BE2C (cell line): ENCODE measurements around the gene ECSIT.
"Not testable (repeated sequence)": the region's sequence is repeated elsewhere in the genome, so short reads cannot be mapped to it uniquely, and the experiment has no call there.

Experiments
- DNase-seq: peaks from one replicate; pipeline ENCODE4 v3.0.0-alpha.2; 2020
- H3K27me3 ChIP-seq: fragments of 250-450 bp; sonication (Bioruptor Pico); 2 replicates; pipeline ENCODE4 v1.5.1; 2020; ENCODE audit warnings: mild to moderate bottlenecking
- H3K36me3 ChIP-seq: fragments of 250-450 bp; sonication (Bioruptor Pico); 2 replicates; pipeline ENCODE4 v1.5.1; 2020; ENCODE audit warnings: mild to moderate bottlenecking
- H3K4me1 ChIP-seq: fragments of 250-450 bp; sonication (Bioruptor Pico); 2 replicates; pipeline ENCODE4 v1.5.1; 2020
- H3K4me3 ChIP-seq: 2 replicates; pipeline ENCODE4 v1.5.1; 2011; ENCODE audit warnings: low read depth, low read length
- H3K9me3 ChIP-seq: fragments of 250-450 bp; sonication (Bioruptor Pico); 2 replicates; pipeline ENCODE4 v1.5.1; 2020
- CTCF ChIP-seq: IDR thresholded peaks from 2 replicates; pipeline ENCODE4 v1.5.1; 2012; ENCODE audit warnings: mild to moderate bottlenecking, low read depth, low read length

ECSIT gene

GRCh38 chr19:11480715-11481533, 48.0 kb downstream of the ECSIT start, which contains the start of gene ELAVL3:
TSS of gene ELAVL3 (minus strand) at chr19:11481046. CDS start at chr19:11480608, 438 bp downstream.
- peaks cover 9% of the 10 kb centered on the region for H3K27me3 ChIP-seq
- H3K36me3 ChIP-seq = peaks cover 9% of the 10 kb centered on the region; the same call in 1 of the 2 replicates
- no peaks in the 10 kb centered on the region for H3K9me3 ChIP-seq
- TF ChIP-seq CTCF = no peak
- DNase-seq = peak; percentile 83
- H3K4me1 ChIP-seq = peaks cover 3% of the 10 kb centered on the region
- peak within 1 kb of the TSS; percentile 75 for H3K4me3 ChIP-seq

- Histone ChIP-seq H3K36me3 (peaks cover 13% of the 10 kb centered on the region; the same call in 1 of the 2 replicates), H3K4me1 (peaks cover 3% of the 10 kb centered on the region), H3K4me3 (peak overlapping the region; percentile 75), H3K27me3 (peaks cover 9% of the 10 kb centered on the region), H3K9me3 (no peaks in the 10 kb centered on the region)
- peak; percentile 67 for DNase-seq
- TF ChIP-seq CTCF = no peak
These were observed 48.8 kb downstream of the ECSIT start for GRCh38 chr19:11479898-11480714.

GRCh38 chr19:11479090-11479897, 49.6 kb downstream of the ECSIT start:
- DNase-seq = peak; percentile 95
- peaks cover 13% of the 10 kb centered on the region; the same call in 1 of the 2 replicates for H3K36me3 ChIP-seq
- peaks cover 3% of the 10 kb centered on the region for H3K4me1 ChIP-seq
- peaks cover 9% of the 10 kb centered on the region for H3K27me3 ChIP-seq
- H3K4me3 ChIP-seq = peak overlapping the region; percentile 75
- no peak for TF ChIP-seq CTCF
- no peaks in the 10 kb centered on the region for H3K9me3 ChIP-seq

GRCh38 chr19:11478167-11479089, 50.5 kb downstream of the ECSIT start:
- peaks cover 13% of the 10 kb centered on the region; the same call in 1 of the 2 replicates for H3K36me3 ChIP-seq
- peaks cover 9% of the 10 kb centered on the region for H3K27me3 ChIP-seq
- H3K9me3 ChIP-seq = no peaks in the 10 kb centered on the region
- peak overlapping the region; percentile 70 for H3K4me3 ChIP-seq
- TF ChIP-seq CTCF = no peak
- H3K4me1 ChIP-seq = peaks cover 3% of the 10 kb centered on the region
- DNase-seq = no peak

- no peak for DNase-seq
- Histone ChIP-seq H3K36me3 (peaks cover 13% of the 10 kb centered on the region; the same call in 1 of the 2 replicates), H3K27me3 (peaks cover 9% of the 10 kb centered on the region), H3K4me3 (no peak overlapping the region), H3K9me3 (no peaks in the 10 kb centered on the region), H3K4me1 (peaks cover 3% of the 10 kb centered on the region)
- TF ChIP-seq CTCF = no peak
These were observed 53.1 kb downstream of the ECSIT start for GRCh38 chr19:11475861-11476260.

GRCh38 chr19:11475343-11475742, 53.6 kb downstream of the ECSIT start:
- peaks cover 13% of the 10 kb centered on the region; the same call in 1 of the 2 replicates for H3K36me3 ChIP-seq
- not testable (repeated sequence) for H3K9me3 ChIP-seq, DNase-seq, H3K4me3 ChIP-seq, H3K27me3 ChIP-seq, H3K4me1 ChIP-seq
